RPMI8226 (cell line): ENCODE measurements around the gene ZNF724.
"Not testable (repeated sequence)": the region's sequence is repeated elsewhere in the genome, so short reads cannot be mapped to it uniquely, and the experiment has no call there.

Experiments
- DNase-seq: peaks from one replicate; pipeline ENCODE4 v3.0.0-alpha.2; 2015

Gene ZNF724

GRCh38 chr19:23249911-23250649 is at the start of gene ZNF724:
Gene ZNF724 (minus strand): TSS chr19:23250394. CDS start chr19:23250242, 152 bp downstream.
- DNase-seq, result peak; percentile 97

GRCh38 chr19:23294141-23294540 is 43.9 kb upstream of the ZNF724 start:
- DNase-seq, result no peak

GRCh38 chr19:23289966-23290365 is 39.8 kb upstream of the ZNF724 start:
- not testable (repeated sequence) for DNase-seq

- peak; percentile 17 for DNase-seq
These were observed 37.4 kb upstream of the ZNF724 start for GRCh38 chr19:23287620-23288019.

- DNase-seq, result peak; percentile 40
These were observed 36.3 kb upstream of the ZNF724 start for GRCh38 chr19:23286477-23286876.

- DNase-seq, result no peak
These were observed 35.8 kb upstream of the ZNF724 start for GRCh38 chr19:23285948-23286347.

- not testable (repeated sequence) for DNase-seq
These were observed 35.1 kb upstream of the ZNF724 start for GRCh38 chr19:23285326-23285725.

- peak; percentile 77 for DNase-seq
These were observed 33.7 kb upstream of the ZNF724 start for GRCh38 chr19:23283925-23284324.

GRCh38 chr19:23281663-23282276 is 31.6 kb upstream of the ZNF724 start:
- DNase-seq, result peak; percentile 19

GRCh38 chr19:23278118-23278517 is 27.9 kb upstream of the ZNF724 start:
- DNase-seq, result not testable (repeated sequence)

- peak; percentile 95 for DNase-seq
These were observed 23.6 kb upstream of the ZNF724 start for GRCh38 chr19:23273590-23274412.

- DNase-seq, result peak; percentile 9
These were observed 22.9 kb upstream of the ZNF724 start for GRCh38 chr19:23273022-23273589.

GRCh38 chr19:23263870-23264590 is 13.8 kb upstream of the ZNF724 start:
- DNase-seq, result no peak

GRCh38 chr19:23263396-23263795 is 13.2 kb upstream of the ZNF724 start:
- no peak for DNase-seq

- DNase-seq, result no peak
These were observed 12.7 kb upstream of the ZNF724 start for GRCh38 chr19:23262920-23263319.

GRCh38 chr19:23261496-23262020 is 11.4 kb upstream of the ZNF724 start:
- no peak for DNase-seq

- no peak for DNase-seq
These were observed 10.8 kb upstream of the ZNF724 start for GRCh38 chr19:23260956-23261355.

- no peak for DNase-seq
These were observed 9.8 kb upstream of the ZNF724 start for GRCh38 chr19:23259961-23260360.

- no peak for DNase-seq
These were observed 5.5 kb upstream of the ZNF724 start for GRCh38 chr19:23255700-23256099.

- DNase-seq, result no peak
These were observed 4.1 kb upstream of the ZNF724 start for GRCh38 chr19:23254141-23254910.

- not testable (repeated sequence) for DNase-seq
These were observed 3.1 kb upstream of the ZNF724 start for GRCh38 chr19:23253256-23253655.
